GM19397 (cell line): Measurements from ENCODE around the gene SPCS3.
A peak's percentile ranks its signal among the peaks of the same experiment; 100 is the strongest.
"Not testable (repeated sequence)": the region's sequence is repeated elsewhere in the genome, so short reads cannot be mapped to it uniquely, and the experiment has no call there.

ENCODE experiments used
- ATAC-seq: cut with Tn5 transposase; IDR thresholded peaks from one replicate; pipeline ENCODE4 v1.9.1; 2021; ENCODE audit warnings: mild to moderate bottlenecking, moderate library complexity; ENCODE audit not compliant: unreplicated experiment

SPCS3 gene

GRCh38 chr4:176345346-176345745, 25.6 kb downstream of the SPCS3 start:
- not testable (repeated sequence) for ATAC-seq

- ATAC-seq: not testable (repeated sequence)
Observed at GRCh38 chr4:176346836-176347235, 27.1 kb downstream of the SPCS3 start.

GRCh38 chr4:176350671-176351070, 30.9 kb downstream of the SPCS3 start:
- ATAC-seq: no peak

GRCh38 chr4:176354884-176355283, 35.1 kb downstream of the SPCS3 start:
- ATAC-seq: no peak

- ATAC-seq: peak; percentile 98
Observed at GRCh38 chr4:176357359-176358082, 37.8 kb downstream of the SPCS3 start.

GRCh38 chr4:176358083-176358469, 38.3 kb downstream of the SPCS3 start:
- no peak for ATAC-seq

GRCh38 chr4:176359590-176359989, 39.8 kb downstream of the SPCS3 start:
- no peak for ATAC-seq

GRCh38 chr4:176360446-176360845, 40.7 kb downstream of the SPCS3 start:
- ATAC-seq: no peak

GRCh38 chr4:176363072-176363471, 43.3 kb downstream of the SPCS3 start:
- peak; percentile 80 for ATAC-seq

GRCh38 chr4:176367771-176368465, 48.2 kb downstream of the SPCS3 start:
- ATAC-seq: no peak

- ATAC-seq: no peak
Observed at GRCh38 chr4:176376032-176376614, 56.4 kb downstream of the SPCS3 start.

- ATAC-seq: peak; percentile 77
Observed at GRCh38 chr4:176377780-176378179, 58.0 kb downstream of the SPCS3 start.

GRCh38 chr4:176380352-176381157, 60.8 kb downstream of the SPCS3 start:
- no peak for ATAC-seq
